GM23248 (cell line): ENCODE results near the gene TC2N. TPM values are rescaled to one million over a fixed set of nuclear protein-coding genes. Genes with fewer than 3 reads are reported as not detected.

Experiments used
- DNase-seq: peaks from one replicate; pipeline ENCODE4 v3.0.0-alpha.2; 2015
- H2AFZ ChIP-seq: fragments of 200-600 bp; sonication (generic); 2 replicates; pipeline ENCODE4 v1.6.1; 2016; ENCODE audit warnings: antibody characterized with exemption
- H3F3A ChIP-seq: fragments of 200-600 bp; sonication (generic); 2 replicates; pipeline ENCODE4 v1.6.1; 2016; ENCODE audit warnings: mild to moderate bottlenecking, antibody characterized with exemption, mixed run types; ENCODE audit not compliant: insufficient read depth
- H3K27ac ChIP-seq: fragments of 200-600 bp; sonication (generic); 2 replicates; pipeline ENCODE4 v1.5.1; 2016; ENCODE audit warnings: mild to moderate bottlenecking
- H3K27me3 ChIP-seq: fragments of 200-600 bp; sonication (generic); replicated peaks from 2 replicates; pipeline ENCODE4 v1.6.1; 2016; ENCODE audit warnings: mild to moderate bottlenecking; ENCODE audit not compliant: insufficient read depth
- H3K36me3 ChIP-seq: fragments of 200-600 bp; sonication (generic); 2 replicates; pipeline ENCODE4 v1.6.1; 2016; ENCODE audit warnings: low read depth, mild to moderate bottlenecking
- H3K4me1 ChIP-seq: fragments of 200-600 bp; sonication (generic); 2 replicates; pipeline ENCODE4 v1.6.1; 2016; ENCODE audit warnings: mild to moderate bottlenecking; ENCODE audit not compliant: insufficient read depth
- H3K4me2 ChIP-seq: fragments of 200-600 bp; sonication (generic); one replicate; pipeline ENCODE4 v1.6.1; 2016; ENCODE audit warnings: mild to moderate bottlenecking; ENCODE audit not compliant: unreplicated experiment
- H3K4me3 ChIP-seq: fragments of 200-600 bp; sonication (generic); 2 replicates; pipeline ENCODE4 v1.5.1; 2016; ENCODE audit warnings: mild to moderate bottlenecking
- H3K79me2 ChIP-seq: fragments of 200-600 bp; sonication (generic); 2 replicates; pipeline ENCODE4 v1.6.1; 2016; ENCODE audit warnings: mild to moderate bottlenecking; ENCODE audit not compliant: insufficient read depth
- H3K9ac ChIP-seq: fragments of 200-600 bp; sonication (generic); 2 replicates; pipeline ENCODE4 v1.6.1; 2016; ENCODE audit warnings: mild to moderate bottlenecking
- H3K9me2 ChIP-seq: fragments of 200-600 bp; sonication (generic); 2 replicates; pipeline ENCODE4 v1.6.1; 2016; ENCODE audit warnings: mixed run types, mild to moderate bottlenecking, moderate library complexity; ENCODE audit not compliant: insufficient read depth
- H3K9me3 ChIP-seq: fragments of 200-600 bp; sonication (generic); one replicate; pipeline ENCODE4 v1.6.1; 2017; ENCODE audit warnings: low read depth
- H4K20me1 ChIP-seq: fragments of 200-600 bp; sonication (generic); 2 replicates; pipeline ENCODE4 v1.6.0; 2016; ENCODE audit not compliant: insufficient read depth
- EZH2 ChIP-seq: fragments of 200-600 bp; sonication (generic); IDR thresholded peaks from 2 replicates; pipeline ENCODE4 v1.6.1; 2018; ENCODE audit warnings: antibody characterized with exemption, mild to moderate bottlenecking; ENCODE audit not compliant: insufficient read depth, poor library complexity, severe bottlenecking
- EZH2phosphoT487 ChIP-seq: fragments of 200-600 bp; sonication (generic); IDR thresholded peaks from 2 replicates; pipeline ENCODE4 v1.6.1; 2018; ENCODE audit warnings: antibody characterized with exemption, moderate library complexity, mild to moderate bottlenecking, low read depth; ENCODE audit not compliant: insufficient read depth
- WGBS, 2 experiments: methylation state at CpG; one replicate each; pipeline ENCODE4 v1.1.6; 2015 to 2017; ENCODE audit warnings: low lambda C conversion rate in 2 of 2, low coverage in 1 of 2; ENCODE audit errors: missing lambda C conversion rate in 2 of 2; 5-methylcytosine and 5-hydroxymethylcytosine counted together
- in situ Hi-C: fragments of 300-500 bp; cut with MboI; formaldehyde crosslinking; loops from 2 replicates; pipeline ENCODE4 v1.15.0; 2020
- polyA plus RNA-seq: library from polyadenylated mRNA; unstranded; fragments of >200 nt; fragmentation: Nextera tagmentation; extraction: Ambion mirVana; gene quantifications from 2 replicates; pipeline ENCODE4 v1.2.1, GENCODE V29; 2016
- total RNA-seq: library from RNA; depleted of rRNA; stranded (reverse); fragments of >200 nt; shearing (Covaris generic); gene quantifications from 2 replicates; pipeline ENCODE4 v1.2.3, GENCODE V29; 2014

The TC2N gene
- total and polyA plus RNA-seq, 2 experiments from 2014 or later, result 0.34 to 0.65 TPM

DNA sequence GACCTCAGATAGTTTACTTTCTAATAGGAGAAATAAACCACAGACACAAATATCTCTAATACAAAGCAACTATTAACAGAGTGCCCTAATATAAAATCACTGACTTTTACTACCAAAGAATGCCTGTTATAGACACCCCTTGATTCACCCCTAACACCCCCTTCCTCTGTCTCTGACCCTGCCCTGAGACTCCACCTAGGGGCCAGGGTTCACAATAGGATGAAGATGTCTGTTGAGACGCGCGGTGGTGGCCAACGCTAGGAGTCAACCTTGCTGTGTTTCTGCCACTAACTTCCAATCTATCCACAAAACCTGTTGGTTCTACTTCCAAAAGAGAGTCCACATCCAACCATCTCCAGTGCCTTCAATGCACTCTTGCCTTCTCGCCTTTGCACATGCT, 10.9 kb upstream of the TC2N start:
- no peaks in the 10 kb centered on the region for H4K20me1 ChIP-seq
- no peaks in the 10 kb centered on the region for H3K27me3 ChIP-seq
- no peaks in the 10 kb centered on the region for H3F3A ChIP-seq
- no peak overlapping the region for H3K27ac ChIP-seq
- peaks cover 58% of the 10 kb centered on the region for H3K36me3 ChIP-seq
- no peak overlapping the region for H3K9ac ChIP-seq
- TF ChIP-seq EZH2phosphoT487, result no peak
- no peak for TF ChIP-seq EZH2
- in situ Hi-C loops, result no loop called here
- H3K9me2 ChIP-seq, result no peaks in the 10 kb centered on the region
- no peak overlapping the region for H3K4me3 ChIP-seq
- WGBS, 2 experiments, result 96 to 99% methylated on average over 5 of the region's 5 CpGs
- no peaks in the 10 kb centered on the region for H3K4me1 ChIP-seq
- no peaks in the 10 kb centered on the region for H3K79me2 ChIP-seq
- no peak overlapping the region for H3K4me2 ChIP-seq
- H3K9me3 ChIP-seq, result no peaks in the 10 kb centered on the region
- no peak for DNase-seq
- H2AFZ ChIP-seq, result no peak overlapping the region

DNA sequence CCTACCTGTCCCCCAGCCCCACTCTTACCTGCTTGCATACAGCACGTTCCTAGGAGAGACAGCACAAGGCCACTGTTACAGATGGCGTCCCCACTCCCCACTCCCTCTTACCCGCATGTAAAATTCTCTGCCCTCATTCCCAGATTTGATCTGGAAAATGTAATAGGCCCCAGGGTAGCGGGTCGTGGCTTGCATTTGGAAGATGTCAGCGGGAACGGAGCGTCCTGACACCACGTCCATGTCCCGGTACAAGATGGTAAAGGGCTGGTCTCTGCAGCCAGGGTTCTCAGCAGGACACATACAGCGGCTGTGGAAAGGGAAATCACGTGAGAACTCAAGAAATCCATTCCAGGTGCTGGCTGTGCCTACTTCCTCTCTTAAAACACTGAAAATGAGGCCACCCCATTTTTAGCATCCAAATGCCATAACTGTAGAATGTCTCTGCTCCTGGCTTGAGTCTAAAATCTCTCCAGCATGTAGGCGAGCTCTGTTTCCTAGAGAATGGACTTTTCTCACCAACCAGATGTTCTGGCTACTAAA, 10.1 kb upstream of the TC2N start:
- TF ChIP-seq EZH2, result no peak
- TF ChIP-seq EZH2phosphoT487, result no peak
- no peak overlapping the region for H3K27ac ChIP-seq
- H4K20me1 ChIP-seq, result no peaks in the 10 kb centered on the region
- no peaks in the 10 kb centered on the region for H3F3A ChIP-seq
- H3K36me3 ChIP-seq, result peaks cover 58% of the 10 kb centered on the region
- no peak overlapping the region for H3K9ac ChIP-seq
- no peaks in the 10 kb centered on the region for H3K27me3 ChIP-seq
- no peaks in the 10 kb centered on the region for H3K9me3 ChIP-seq
- H3K4me2 ChIP-seq, result no peak overlapping the region
- peaks cover 2% of the 10 kb centered on the region; the same call in 1 of the 2 replicates for H3K4me1 ChIP-seq
- H2AFZ ChIP-seq, result no peak overlapping the region
- no peak overlapping the region for H3K4me3 ChIP-seq
- WGBS, 2 experiments, result 72 to 75% methylated on average over 13 of the region's 13 CpGs
- no peaks in the 10 kb centered on the region for H3K9me2 ChIP-seq
- in situ Hi-C loops, result no loop called here
- no peaks in the 10 kb centered on the region for H3K79me2 ChIP-seq
- DNase-seq, result no peak

DNA sequence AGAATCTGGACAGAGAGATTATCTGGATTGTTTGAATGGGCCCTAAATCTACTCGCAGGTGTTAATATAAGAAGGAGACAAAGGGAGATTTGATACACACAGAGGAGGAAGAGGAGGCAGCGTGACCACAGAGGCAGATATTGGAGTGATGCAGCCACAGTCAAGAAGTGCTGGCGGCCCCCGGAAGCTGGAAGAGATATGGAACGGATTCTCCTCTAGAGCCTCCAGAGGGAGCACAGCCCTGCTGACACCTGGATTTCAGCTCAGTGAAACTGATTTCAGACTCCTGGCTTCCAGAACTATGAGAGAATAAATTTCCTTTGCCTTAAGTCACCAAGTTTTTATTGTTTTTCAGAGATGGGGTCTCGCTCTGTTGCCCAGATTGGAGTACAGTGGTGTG, 9.2 kb upstream of the TC2N start:
- H3K4me1 ChIP-seq, result peaks cover 2% of the 10 kb centered on the region; the same call in 1 of the 2 replicates
- H2AFZ ChIP-seq, result no peak overlapping the region
- no peaks in the 10 kb centered on the region for H3K79me2 ChIP-seq
- H3K9me3 ChIP-seq, result no peaks in the 10 kb centered on the region
- H4K20me1 ChIP-seq, result no peaks in the 10 kb centered on the region
- H3K4me2 ChIP-seq, result no peak overlapping the region
- peaks cover 54% of the 10 kb centered on the region for H3K36me3 ChIP-seq
- no peak overlapping the region for H3K27ac ChIP-seq
- WGBS, 2 experiments, result 98 to 100% methylated on average over 5 to 6 of the region's 6 CpGs
- TF ChIP-seq EZH2phosphoT487 (no peak), EZH2 (no peak)
- H3K9ac ChIP-seq, result no peak overlapping the region
- no peak overlapping the region for H3K4me3 ChIP-seq
- H3K9me2 ChIP-seq, result no peaks in the 10 kb centered on the region
- no peaks in the 10 kb centered on the region for H3K27me3 ChIP-seq
- no peak for DNase-seq
- in situ Hi-C loops, result no loop called here
- H3F3A ChIP-seq, result no peaks in the 10 kb centered on the region

DNA sequence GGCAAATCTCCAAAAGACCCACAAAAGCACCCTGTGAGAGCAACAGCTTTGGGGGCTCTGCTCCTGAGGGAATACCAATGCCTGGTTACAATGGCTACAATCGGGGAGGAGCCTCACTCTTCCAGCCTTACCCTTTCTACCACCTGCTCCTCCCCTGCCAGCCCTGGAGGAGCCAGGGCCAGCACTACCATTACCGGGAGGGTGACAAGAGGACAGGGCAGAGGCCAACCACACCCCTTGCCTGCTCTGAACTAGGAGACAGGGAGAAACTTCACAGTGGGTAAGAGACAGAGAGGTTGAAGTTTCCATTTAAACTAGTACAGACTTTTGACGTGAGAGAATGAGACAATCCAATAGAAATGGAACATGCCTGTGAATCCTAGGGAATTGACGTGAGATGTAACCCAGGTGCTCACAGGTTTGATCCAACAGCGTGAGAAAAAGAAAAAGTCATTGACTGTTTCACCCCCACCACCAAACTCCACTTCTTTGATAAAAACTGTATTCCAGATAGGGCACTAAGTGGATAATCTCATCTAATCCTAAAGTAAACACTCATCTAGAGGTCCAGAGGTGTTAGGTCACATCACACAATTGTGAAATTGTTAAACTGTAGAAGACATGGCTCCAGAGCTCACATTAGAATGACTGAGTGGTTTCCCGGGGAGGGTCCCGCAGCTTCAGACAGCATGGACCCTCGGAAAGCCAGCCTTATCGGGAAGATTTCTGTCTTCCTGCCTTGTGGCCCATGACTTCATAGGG, 8.4 kb upstream of the TC2N start:
- H3K9ac ChIP-seq, result no peak overlapping the region
- no peak overlapping the region for H3K27ac ChIP-seq
- H4K20me1 ChIP-seq, result no peaks in the 10 kb centered on the region
- no peaks in the 10 kb centered on the region for H3K79me2 ChIP-seq
- TF ChIP-seq EZH2phosphoT487 (no peak), EZH2 (no peak)
- no peak for DNase-seq
- H3K4me1 ChIP-seq, result peaks cover 2% of the 10 kb centered on the region; the same call in 1 of the 2 replicates
- no peaks in the 10 kb centered on the region for H3K9me2 ChIP-seq
- no peaks in the 10 kb centered on the region for H3F3A ChIP-seq
- no peak overlapping the region for H3K4me3 ChIP-seq
- in situ Hi-C loops, result no loop called here
- no peaks in the 10 kb centered on the region for H3K9me3 ChIP-seq
- peaks cover 48% of the 10 kb centered on the region for H3K36me3 ChIP-seq
- H2AFZ ChIP-seq, result no peak overlapping the region
- WGBS, 2 experiments, result 92% methylated on average over 9 of the region's 9 CpGs
- no peak overlapping the region for H3K4me2 ChIP-seq
- no peaks in the 10 kb centered on the region for H3K27me3 ChIP-seq
